ENCODE measurements around the gene IFITM1. TPM values are rescaled to one million over a fixed set of nuclear protein-coding genes. Genes with fewer than 3 reads are reported as not detected.
"Not testable (repeated sequence)": the region's sequence is repeated elsewhere in the genome, so short reads cannot be mapped to it uniquely, and the experiment has no call there.

The IFITM1 gene
- total RNA-seq, 1 donor from 2014 or later = 128 TPM

- no peak for DNase-seq
- no peaks in the 10 kb centered on the region for H3K9me3 ChIP-seq
- no peaks in the 10 kb centered on the region for H3K27me3 ChIP-seq (ENCODE audit: low read depth)
- no peaks in the 10 kb centered on the region for H3K36me3 ChIP-seq
- intact Hi-C loops (cut with DNase I) = no loop called here
- peaks cover 9% of the 10 kb centered on the region for H3K4me1 ChIP-seq
- no peak for TF ChIP-seq CTCF (IDR thresholded peaks at IDR 0.05)
- no peak overlapping the region for H3K27ac ChIP-seq
- no peak for ATAC-seq
- no peak overlapping the region for H3K4me3 ChIP-seq
Measured at GRCh38 chr11:340539-341512, 27.0 kb downstream of the IFITM1 start.

- H3K27me3 ChIP-seq (ENCODE audit: low read depth) = no peaks in the 10 kb centered on the region
- H3K27ac ChIP-seq = peak overlapping the region; percentile 18
- ATAC-seq = no peak
- no peaks in the 10 kb centered on the region for H3K4me1 ChIP-seq
- no peaks in the 10 kb centered on the region for H3K9me3 ChIP-seq
- H3K4me3 ChIP-seq = no peak overlapping the region
- no peak for TF ChIP-seq CTCF (IDR thresholded peaks at IDR 0.05)
- intact Hi-C loops (cut with DNase I) = no loop called here
- DNase-seq = no peak
- H3K36me3 ChIP-seq = no peaks in the 10 kb centered on the region
Measured at GRCh38 chr11:342328-342727, 28.5 kb downstream of the IFITM1 start.

- intact Hi-C loops (cut with DNase I) = no loop called here
- no peaks in the 10 kb centered on the region for H3K27me3 ChIP-seq (ENCODE audit: low read depth)
- H3K9me3 ChIP-seq = no peaks in the 10 kb centered on the region
- H3K27ac ChIP-seq = no peak overlapping the region
- no peak for DNase-seq
- ATAC-seq = no peak
- no peaks in the 10 kb centered on the region for H3K36me3 ChIP-seq
- TF ChIP-seq CTCF (IDR thresholded peaks at IDR 0.05) = no peak
- H3K4me1 ChIP-seq = no peaks in the 10 kb centered on the region
- no peak overlapping the region for H3K4me3 ChIP-seq
Measured at GRCh38 chr11:344836-345578, 31.2 kb downstream of the IFITM1 start.

GRCh38 chr11:346529-346928 is 32.7 kb downstream of the IFITM1 start:
- H3K27me3 ChIP-seq (ENCODE audit: low read depth) = no peaks in the 10 kb centered on the region
- H3K36me3 ChIP-seq = no peaks in the 10 kb centered on the region
- no peak overlapping the region for H3K27ac ChIP-seq
- DNase-seq (no peak), ATAC-seq (no peak)
- H3K9me3 ChIP-seq = no peaks in the 10 kb centered on the region
- no peak for TF ChIP-seq CTCF (IDR thresholded peaks at IDR 0.05)
- H3K4me3 ChIP-seq = no peak overlapping the region
- H3K4me1 ChIP-seq = no peaks in the 10 kb centered on the region
- intact Hi-C loops (cut with DNase I) = no loop called here

GRCh38 chr11:349270-349954 is 35.6 kb downstream of the IFITM1 start:
- H3K9me3 ChIP-seq; DNase-seq; H3K4me3 ChIP-seq; H3K27me3 ChIP-seq (ENCODE audit: low read depth); H3K27ac ChIP-seq; intact Hi-C loops (cut with DNase I); ATAC-seq; H3K36me3 ChIP-seq: not testable (repeated sequence)
- peaks cover 18% of the 10 kb centered on the region for H3K4me1 ChIP-seq

- not testable (repeated sequence) for H3K27me3 ChIP-seq (ENCODE audit: low read depth); H3K27ac ChIP-seq; DNase-seq; H3K36me3 ChIP-seq; H3K9me3 ChIP-seq; ATAC-seq; H3K4me3 ChIP-seq
- intact Hi-C loops (cut with DNase I) = loop anchor here (10.0 kb wide), 1 partner anchor 45 kb away; the partner anchor contains the start of gene IFITM2
- peaks cover 26% of the 10 kb centered on the region for H3K4me1 ChIP-seq
Measured at GRCh38 chr11:350033-350722, 36.3 kb downstream of the IFITM1 start.
